Endothelial cell of umbilical vein (primary cell): Measurements from ENCODE around the gene STH. TPM values are rescaled to one million over a fixed set of nuclear protein-coding genes. Genes with fewer than 3 reads are reported as not detected.

Source experiments
- BruUV-seq: library from RNA; stranded (reverse); fragments of 400-500 nt; replicated peaks from 2 replicates; lab custom pipeline; 2021; lab: Mats Ljungman, UMichigan
- CTCF ChIA-PET: fragments of 300-600, 350-600 bp; sonication (Branson Sonifier 250); formaldehyde crosslinking; loops from one replicate; lab custom pipeline; 2021; ENCODE audit warnings: antibody characterized with exemption, inconsistent platforms; lab: Charles Lee
- POLR2A ChIA-PET: fragments of 300-600, 350-600 bp; sonication (Branson Sonifier 250); formaldehyde crosslinking; loops from one replicate; lab custom pipeline; 2021; ENCODE audit warnings: antibody characterized with exemption, inconsistent platforms; lab: Charles Lee
- DNase-seq: peaks from one replicate; pipeline ENCODE4 v3.0.0-alpha.2; 2011; ENCODE audit warnings: low read depth, low spot score
- FAIRE-seq: peaks from 2 replicates; lab custom pipeline; 2011; peaks lifted over from hg19 to GRCh38; lab: Jason Lieb, UNC
- H2AFZ ChIP-seq: 2 replicates; pipeline ENCODE4 v1.6.0; 2012; ENCODE audit warnings: low read depth, low read length, control low read depth, inconsistent platforms
- H3K27ac ChIP-seq: 2 replicates; pipeline ENCODE4 v1.5.1; 2011; ENCODE audit warnings: low read depth, mild to moderate bottlenecking, control low read depth, low read length, moderate library complexity; ENCODE audit not compliant: insufficient read depth
- H3K27me3 ChIP-seq, 2 experiments: 2 replicates each; pipeline versions ENCODE4 v1.6.0 to v1.6.1; 2011; ENCODE audit warnings: low read length in 2 of 2, mixed read lengths in 1 of 2; ENCODE audit not compliant: control insufficient read depth in 2 of 2, insufficient read depth in 2 of 2
- H3K36me3 ChIP-seq, 2 experiments: 2 replicates in 1 of 2; 3 replicates in 1 of 2; pipeline ENCODE4 v1.5.1; 2011; ENCODE audit warnings: low read length in 2 of 2, mild to moderate bottlenecking in 1 of 2, moderate library complexity in 1 of 2; ENCODE audit not compliant: control insufficient read depth in 2 of 2, insufficient read depth in 2 of 2; ENCODE audit errors: extremely low read depth in 1 of 2
- H3K4me1 ChIP-seq: 3 replicates; pipeline ENCODE4 v1.5.1; 2011; ENCODE audit warnings: mild to moderate bottlenecking, low read length; ENCODE audit not compliant: control insufficient read depth, insufficient read depth; ENCODE audit errors: extremely low read depth
- H3K4me2 ChIP-seq: 2 replicates; pipeline ENCODE4 v1.6.1; 2011; ENCODE audit warnings: low read length, control low read depth, mixed read lengths; ENCODE audit not compliant: insufficient read depth
- H3K4me3 ChIP-seq, 3 experiments: fragments of 200-600 bp in 1 of 3; sonication (generic), shearing (Covaris generic) in 1 of 3; replicated peaks in 1 of 3; 2 replicates each; pipeline ENCODE4 v1.5.1; 2011 to 2016; ENCODE audit warnings: control low read depth in 3 of 3, low read length in 3 of 3, mild to moderate bottlenecking in 2 of 3, inconsistent platforms in 1 of 3, low read depth in 1 of 3, moderate library complexity in 1 of 3; ENCODE audit not compliant: insufficient read depth in 1 of 3
- H3K79me2 ChIP-seq: 2 replicates; pipeline ENCODE4 v1.6.0; 2012; ENCODE audit warnings: low read length, inconsistent platforms; ENCODE audit not compliant: control insufficient read depth, insufficient read depth
- H3K9ac ChIP-seq: replicated peaks from 2 replicates; pipeline ENCODE3; 2011; ENCODE audit warnings: low read length, control low read depth; ENCODE audit not compliant: insufficient read depth; ENCODE audit errors: extremely low read depth
- H3K9me1 ChIP-seq: replicated peaks from 3 replicates; pipeline ENCODE4 v1.6.0; 2011; ENCODE audit warnings: mild to moderate bottlenecking, low read length; ENCODE audit not compliant: control insufficient read depth, insufficient read depth; ENCODE audit errors: extremely low read depth
- H3K9me3 ChIP-seq: replicated peaks from 2 replicates; pipeline ENCODE4 v1.5.1; 2012; ENCODE audit warnings: low read length, inconsistent platforms; ENCODE audit not compliant: control insufficient read depth, insufficient read depth
- H4K20me1 ChIP-seq: replicated peaks from 2 replicates; pipeline ENCODE3; 2011; ENCODE audit warnings: mild to moderate bottlenecking, low read length; ENCODE audit not compliant: control insufficient read depth, insufficient read depth; ENCODE audit errors: extremely low read depth
- CTCF ChIP-seq, 2 donors: IDR thresholded peaks; 1 replicate in 1 of 2; 2 replicates in 1 of 2; pipeline ENCODE4 v1.5.1; 2011; ENCODE audit warnings: low read length in 2 of 2, mild to moderate bottlenecking in 2 of 2, moderate library complexity in 2 of 2, control low read depth in 1 of 2, inconsistent platforms in 1 of 2, low read depth in 1 of 2; ENCODE audit not compliant: insufficient read depth in 1 of 2; ENCODE audit errors: extremely low read depth in 1 of 2
- EZH2 ChIP-seq: IDR thresholded peaks from 2 replicates; pipeline ENCODE4 v1.6.1; 2012; ENCODE audit warnings: borderline replicate concordance, low read depth, mild to moderate bottlenecking, moderate library complexity, low read length, inconsistent platforms; ENCODE audit not compliant: severe bottlenecking
- FOS ChIP-seq: IDR thresholded peaks from 2 replicates; pipeline ENCODE4 v1.6.1; 2011; ENCODE audit warnings: mild to moderate bottlenecking, low read length, moderate library complexity, borderline replicate concordance; ENCODE audit not compliant: insufficient read depth
- GATA2 ChIP-seq: IDR thresholded peaks from 2 replicates; pipeline ENCODE4 v1.7.0; 2011; ENCODE audit warnings: low read depth, mild to moderate bottlenecking, moderate library complexity, mixed read lengths, low read length; ENCODE audit not compliant: insufficient read length, insufficient read depth
- JUN ChIP-seq: IDR thresholded peaks from 2 replicates; pipeline ENCODE4 v1.6.1; 2011; ENCODE audit warnings: borderline replicate concordance, low read depth; ENCODE audit not compliant: insufficient read length, insufficient read depth
- MAX ChIP-seq: IDR thresholded peaks from 2 replicates; pipeline ENCODE4 v1.6.1; 2011; ENCODE audit not compliant: insufficient read depth, insufficient read length
- MYC ChIP-seq: IDR thresholded peaks from one replicate; pipeline ENCODE4 v1.6.1; 2011; ENCODE audit warnings: mild to moderate bottlenecking, low read depth, low read length
- POLR2A ChIP-seq: IDR thresholded peaks from 2 replicates; pipeline ENCODE4 v1.6.1; 2012; ENCODE audit warnings: low read depth, mild to moderate bottlenecking, control low read depth, low read length
- POLR2AphosphoS5 ChIP-seq: IDR thresholded peaks from 2 replicates; pipeline ENCODE4 v1.6.1; 2012; ENCODE audit warnings: low read depth, mild to moderate bottlenecking, control low read depth, low read length, moderate library complexity; ENCODE audit not compliant: insufficient read depth
- dilution Hi-C: fragments of 300-500 bp; cut with MboI; formaldehyde crosslinking; loops from one replicate; pipeline ENCODE4 v1.15.0; 2019; ENCODE audit warnings: low sequenced_read_pairs; ENCODE audit not compliant: extremely low pct_ligation_motif_present
- intact Hi-C: fragments of 100-400 bp; cut with micrococcal nuclease; formaldehyde crosslinking; loops from one replicate; pipeline ENCODE4 v1.10.0; 2022
- polyA plus RNA-seq, 4 experiments: library from polyadenylated mRNA; depleted of rRNA in 3 of 4; stranded (reverse) in 3 of 4; unstranded in 1 of 4; fragments of >200 nt; gene quantifications; 2 replicates each; pipeline versions ENCODE4 v1.2.1 to v1.2.3, GENCODE V29; 2011 to 2012; ENCODE audit warnings: missing spikeins in 1 of 4
- total RNA-seq: library from RNA; stranded (reverse); gene quantifications from 2 replicates; pipeline ENCODE4 v1.2.3, GENCODE V29; 2021

Gene STH
- total and polyA plus RNA-seq, 2 donors (not counting 3 experiments of a cell fraction or from before 2014, with no cell fraction given) = not detected

- no peaks in the 10 kb centered on the region for H4K20me1 ChIP-seq
- H3K27me3 ChIP-seq = peaks cover 7 to 12% of the 10 kb centered on the region in 2 experiments
- H3K4me3 ChIP-seq = no peak overlapping the region
- no peak overlapping the region for H3K9ac ChIP-seq
- H3K36me3 ChIP-seq = no peaks in the 10 kb centered on the region
- H3K4me1 ChIP-seq = no peaks in the 10 kb centered on the region
- no peaks in the 10 kb centered on the region for H3K9me1 ChIP-seq
- H2AFZ ChIP-seq = no peak overlapping the region
- H3K27ac ChIP-seq = no peak overlapping the region
- no TSS peak for BruUV-seq
- TF ChIP-seq FOS (no peak), POLR2A (no peak), POLR2AphosphoS5 (no peak), MYC (no peak), JUN (no peak), MAX (no peak), CTCF (IDR thresholded peaks at IDR 0.05; ENCODE audit: extremely low read depth in 1 of 2, insufficient read depth in 1 of 2, low read depth in 1 of 2, low read length in 2 of 2) (no peak), GATA2 (no peak), EZH2 (no peak)
- intact Hi-C loops = no loop called here
- dilution Hi-C loops = no loop called here
- CTCF ChIA-PET = interaction anchor here (0.7 kb wide), 1 partner anchor 13 kb away, joined by 3 read pairs; no protein-coding TSS in a partner anchor
- POLR2A ChIA-PET = no interaction called here
- H3K9me3 ChIP-seq = no peaks in the 10 kb centered on the region
- FAIRE-seq (no peak), DNase-seq (no peak)
- H3K4me2 ChIP-seq = no peak overlapping the region
- no peaks in the 10 kb centered on the region for H3K79me2 ChIP-seq
Measured at GRCh38 chr17:45962221-45962972, 36.7 kb upstream of the STH start.
